IPS-18a (cell line): ENCODE data around the gene LRRC8B.

Source experiments
- H3K27ac ChIP-seq: one replicate; pipeline ENCODE4 v1.5.1; 2013; ENCODE audit warnings: low read length
- H3K27me3 ChIP-seq: one replicate; pipeline ENCODE4 v1.6.1; 2013; ENCODE audit warnings: mild to moderate bottlenecking, low read length; ENCODE audit not compliant: control insufficient read depth, insufficient read depth
- H3K36me3 ChIP-seq: one replicate; pipeline ENCODE4 v1.6.1; 2013; ENCODE audit warnings: low read depth, low read length; ENCODE audit not compliant: control insufficient read depth
- H3K4me1 ChIP-seq: one replicate; pipeline ENCODE4 v1.6.1; 2013; ENCODE audit warnings: low read depth, low read length; ENCODE audit not compliant: control insufficient read depth
- H3K4me3 ChIP-seq: one replicate; pipeline ENCODE4 v1.5.1; 2013; ENCODE audit warnings: low read length
- H3K9ac ChIP-seq: one replicate; pipeline ENCODE4 v1.6.1; 2013; ENCODE audit warnings: mild to moderate bottlenecking, low read length, moderate library complexity
- H3K9me3 ChIP-seq: one replicate; pipeline ENCODE4 v1.6.1; 2013; ENCODE audit warnings: low read depth, low read length; ENCODE audit not compliant: control insufficient read depth

Gene LRRC8B

GRCh38 chr1:89606227-89606980 is 81.8 kb downstream of the LRRC8B start:
- no peak overlapping the region for H3K27ac ChIP-seq
- H3K36me3 ChIP-seq = no peaks in the 10 kb centered on the region
- H3K27me3 ChIP-seq = no peaks in the 10 kb centered on the region
- H3K9me3 ChIP-seq = no peaks in the 10 kb centered on the region
- no peak overlapping the region for H3K4me3 ChIP-seq
- no peak overlapping the region for H3K9ac ChIP-seq
- H3K4me1 ChIP-seq = no peaks in the 10 kb centered on the region

GRCh38 chr1:89607156-89607555 is 82.5 kb downstream of the LRRC8B start:
- no peaks in the 10 kb centered on the region for H3K36me3 ChIP-seq
- no peaks in the 10 kb centered on the region for H3K27me3 ChIP-seq
- no peak overlapping the region for H3K27ac ChIP-seq
- no peak overlapping the region for H3K4me3 ChIP-seq
- no peak overlapping the region for H3K9ac ChIP-seq
- H3K9me3 ChIP-seq = no peaks in the 10 kb centered on the region
- no peaks in the 10 kb centered on the region for H3K4me1 ChIP-seq

GRCh38 chr1:89607586-89608318 is 83.1 kb downstream of the LRRC8B start:
- no peaks in the 10 kb centered on the region for H3K36me3 ChIP-seq
- no peak overlapping the region for H3K9ac ChIP-seq
- no peaks in the 10 kb centered on the region for H3K27me3 ChIP-seq
- no peak overlapping the region for H3K4me3 ChIP-seq
- H3K27ac ChIP-seq = no peak overlapping the region
- H3K9me3 ChIP-seq = no peaks in the 10 kb centered on the region
- H3K4me1 ChIP-seq = no peaks in the 10 kb centered on the region

DNA sequence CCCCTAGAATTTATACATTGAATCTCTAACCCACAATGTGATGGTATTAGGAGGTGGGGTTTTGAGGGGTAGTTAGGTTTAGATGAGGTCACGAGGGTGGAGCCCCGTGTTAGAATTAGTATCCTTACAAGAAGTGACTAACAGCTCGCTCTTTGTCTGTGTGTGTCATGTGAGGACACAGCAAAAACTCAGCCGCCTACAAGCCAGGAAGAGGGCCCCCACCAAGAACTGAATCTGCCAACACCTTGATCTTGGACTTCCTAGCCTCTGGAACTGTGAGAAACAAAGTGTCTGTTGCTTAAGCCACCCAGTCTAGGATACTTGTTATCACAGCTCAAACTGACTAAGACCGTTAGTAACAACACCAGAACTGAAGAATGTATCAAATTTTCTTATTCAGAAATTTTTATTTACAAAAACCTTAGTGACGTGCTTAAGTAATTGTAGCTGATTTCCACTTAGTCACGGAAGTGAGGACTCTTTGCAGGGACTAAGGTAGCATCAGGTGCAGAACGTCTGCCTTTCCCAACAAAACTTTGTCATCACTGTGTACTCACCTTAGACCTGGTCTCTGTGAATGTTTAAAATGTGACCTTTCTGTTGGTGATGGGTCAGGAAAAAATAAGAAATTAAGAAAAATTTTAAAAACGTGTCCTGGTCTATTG is 83.8 kb downstream of the LRRC8B start:
- H3K27me3 ChIP-seq = no peaks in the 10 kb centered on the region
- H3K27ac ChIP-seq = no peak overlapping the region
- no peaks in the 10 kb centered on the region for H3K9me3 ChIP-seq
- no peaks in the 10 kb centered on the region for H3K36me3 ChIP-seq
- H3K4me3 ChIP-seq = no peak overlapping the region
- H3K9ac ChIP-seq = no peak overlapping the region
- H3K4me1 ChIP-seq = no peaks in the 10 kb centered on the region

DNA sequence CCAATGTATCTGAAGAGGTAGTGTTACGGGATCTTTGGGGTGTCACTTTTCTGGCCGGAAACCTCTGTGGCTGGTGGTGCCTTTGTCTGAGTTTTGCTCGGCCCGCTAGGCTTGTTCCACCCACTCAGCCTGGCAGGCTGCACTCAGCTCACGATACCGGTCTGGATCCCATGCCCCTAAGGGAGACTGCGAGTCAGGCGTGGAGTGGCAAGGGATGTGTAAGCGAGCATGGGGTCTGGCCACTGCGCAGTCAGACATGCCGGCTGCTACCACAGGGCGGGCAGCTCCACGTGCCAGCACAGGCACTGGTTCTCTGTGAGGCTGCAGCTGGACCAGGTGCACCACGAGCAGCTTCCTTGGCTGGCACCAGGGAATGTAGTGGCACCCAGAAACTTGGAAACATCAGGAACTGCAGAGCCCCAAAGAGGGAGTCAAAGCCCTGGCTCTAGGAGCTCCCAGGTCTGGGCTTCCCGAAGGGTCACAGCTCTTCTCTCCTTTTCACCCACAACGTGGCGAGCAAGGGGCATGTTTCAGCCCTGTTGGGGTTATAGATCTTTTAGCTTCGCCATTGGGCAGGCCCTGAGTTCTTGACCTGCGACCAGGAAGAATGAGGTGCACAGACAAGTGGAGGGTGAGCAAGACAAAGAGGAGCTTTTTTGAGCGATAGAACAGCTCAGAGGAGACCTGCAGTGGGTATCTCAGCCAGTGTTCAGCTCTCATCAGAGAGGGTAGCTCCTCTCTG is 84.5 kb downstream of the LRRC8B start:
- Histone ChIP-seq H3K9ac (no peak overlapping the region), H3K27ac (no peak overlapping the region), H3K4me1 (no peaks in the 10 kb centered on the region), H3K9me3 (no peaks in the 10 kb centered on the region), H3K36me3 (no peaks in the 10 kb centered on the region), H3K4me3 (no peak overlapping the region), H3K27me3 (no peaks in the 10 kb centered on the region)

- H3K9ac ChIP-seq = no peak overlapping the region
- no peaks in the 10 kb centered on the region for H3K9me3 ChIP-seq
- no peaks in the 10 kb centered on the region for H3K36me3 ChIP-seq
- no peaks in the 10 kb centered on the region for H3K27me3 ChIP-seq
- no peak overlapping the region for H3K27ac ChIP-seq
- no peak overlapping the region for H3K4me3 ChIP-seq
- no peaks in the 10 kb centered on the region for H3K4me1 ChIP-seq
Measured at GRCh38 chr1:89609781-89610456, 85.3 kb downstream of the LRRC8B start.

- Histone ChIP-seq H3K4me1 (no peaks in the 10 kb centered on the region), H3K9me3 (no peaks in the 10 kb centered on the region), H3K36me3 (no peaks in the 10 kb centered on the region), H3K9ac (no peak overlapping the region), H3K4me3 (no peak overlapping the region), H3K27me3 (no peaks in the 10 kb centered on the region), H3K27ac (no peak overlapping the region)
Measured at GRCh38 chr1:89610457-89611011, 85.9 kb downstream of the LRRC8B start.

DNA sequence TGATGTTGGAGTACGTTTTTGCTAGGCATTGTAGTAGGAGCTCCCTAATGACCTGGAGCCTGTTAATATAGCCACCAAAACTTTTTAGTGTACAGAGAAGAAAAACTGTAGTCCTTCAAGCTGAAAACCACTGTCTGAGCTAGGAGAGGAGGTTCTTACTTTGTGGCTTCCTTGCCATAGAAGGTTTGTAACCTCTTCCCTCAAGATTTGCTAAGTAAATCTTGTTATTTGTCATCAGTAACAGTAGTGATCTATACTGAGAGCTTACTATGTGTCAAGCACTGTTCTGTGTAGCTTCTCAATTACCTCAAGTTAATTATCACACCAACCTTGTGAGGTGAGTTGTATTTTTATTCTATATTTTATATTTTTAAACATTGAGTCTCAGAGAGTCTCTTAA is 87.1 kb downstream of the LRRC8B start:
- Histone ChIP-seq H3K27ac (no peak overlapping the region), H3K9ac (no peak overlapping the region), H3K36me3 (no peaks in the 10 kb centered on the region), H3K4me1 (no peaks in the 10 kb centered on the region), H3K27me3 (no peaks in the 10 kb centered on the region), H3K9me3 (no peaks in the 10 kb centered on the region), H3K4me3 (no peak overlapping the region)

DNA sequence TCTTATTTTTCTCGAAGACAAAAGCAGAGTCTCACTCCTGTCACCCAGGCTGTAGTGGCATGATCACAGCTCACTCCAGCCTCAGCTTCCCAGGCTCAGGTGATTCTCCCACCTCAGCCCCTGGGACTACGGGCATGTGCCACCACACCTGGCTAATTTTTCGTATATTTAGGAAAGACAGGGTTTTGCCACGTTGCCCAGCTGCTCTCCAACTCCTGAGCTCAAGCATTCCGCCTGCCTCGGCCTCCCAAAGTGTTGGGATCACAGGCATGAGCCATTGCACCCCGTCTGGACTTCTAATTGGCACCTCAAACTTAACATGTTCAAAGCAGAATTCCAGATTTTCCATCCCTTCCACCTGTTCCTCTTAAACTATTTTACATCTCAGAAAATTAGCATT is 89.3 kb downstream of the LRRC8B start:
- Histone ChIP-seq H3K4me1 (no peaks in the 10 kb centered on the region), H3K27me3 (no peaks in the 10 kb centered on the region), H3K9ac (no peak overlapping the region), H3K36me3 (no peaks in the 10 kb centered on the region), H3K9me3 (peaks cover 2% of the 10 kb centered on the region), H3K27ac (no peak overlapping the region), H3K4me3 (no peak overlapping the region)

GRCh38 chr1:89615676-89616598 is 91.3 kb downstream of the LRRC8B start:
- no peak overlapping the region for H3K4me3 ChIP-seq
- no peaks in the 10 kb centered on the region for H3K27me3 ChIP-seq
- H3K36me3 ChIP-seq = no peaks in the 10 kb centered on the region
- no peak overlapping the region for H3K27ac ChIP-seq
- no peak overlapping the region for H3K9ac ChIP-seq
- peaks cover 2% of the 10 kb centered on the region for H3K9me3 ChIP-seq
- no peaks in the 10 kb centered on the region for H3K4me1 ChIP-seq
